ENCODE measurements around the gene CNNM3.

Gene CNNM3

GRCh38 chr2:96874198-96874831 is 58.2 kb downstream of the CNNM3 start:
- in situ Hi-C loops (cut with MboI; ENCODE audit: low sequenced_read_pairs), result no loop called here

GRCh38 chr2:96875498-96876268 is 59.6 kb downstream of the CNNM3 start:
- in situ Hi-C loops (cut with MboI; ENCODE audit: low sequenced_read_pairs), result no loop called here

GRCh38 chr2:96876269-96877041 is 60.4 kb downstream of the CNNM3 start:
- in situ Hi-C loops (cut with MboI; ENCODE audit: low sequenced_read_pairs), result no loop called here

- in situ Hi-C loops (cut with MboI; ENCODE audit: low sequenced_read_pairs), result no loop called here
Observed at GRCh38 chr2:96877042-96877451, 61.0 kb downstream of the CNNM3 start.

- in situ Hi-C loops (cut with MboI; ENCODE audit: low sequenced_read_pairs), result no loop called here
Observed at GRCh38 chr2:96877631-96878092, 61.6 kb downstream of the CNNM3 start.

- in situ Hi-C loops (cut with MboI; ENCODE audit: low sequenced_read_pairs), result no loop called here
Observed at GRCh38 chr2:96878171-96878570, 62.1 kb downstream of the CNNM3 start.

- in situ Hi-C loops (cut with MboI; ENCODE audit: low sequenced_read_pairs), result no loop called here
Observed at GRCh38 chr2:96878796-96879544, 62.9 kb downstream of the CNNM3 start.

GRCh38 chr2:96879545-96880040 is 63.5 kb downstream of the CNNM3 start:
- in situ Hi-C loops (cut with MboI; ENCODE audit: low sequenced_read_pairs), result no loop called here

GRCh38 chr2:96880891-96881273 is 64.8 kb downstream of the CNNM3 start:
- in situ Hi-C loops (cut with MboI; ENCODE audit: low sequenced_read_pairs), result no loop called here

- in situ Hi-C loops (cut with MboI; ENCODE audit: low sequenced_read_pairs), result no loop called here
Observed at GRCh38 chr2:96881349-96882195, 65.5 kb downstream of the CNNM3 start.

- in situ Hi-C loops (cut with MboI; ENCODE audit: low sequenced_read_pairs), result no loop called here
Observed at GRCh38 chr2:96882230-96882629, 66.2 kb downstream of the CNNM3 start.

- in situ Hi-C loops (cut with MboI; ENCODE audit: low sequenced_read_pairs), result no loop called here
Observed at GRCh38 chr2:96882906-96883305, 66.8 kb downstream of the CNNM3 start.

- in situ Hi-C loops (cut with MboI; ENCODE audit: low sequenced_read_pairs), result no loop called here
Observed at GRCh38 chr2:96883306-96883705, 67.2 kb downstream of the CNNM3 start.

Data from hTERT RPE-1 (cell line).